Endothelial cell of umbilical vein (primary cell): ENCODE results near the gene SLC25A21. TPM values are rescaled to one million over a fixed set of nuclear protein-coding genes. Genes with fewer than 3 reads are reported as not detected.

Experiments
- BruUV-seq: library from RNA; stranded (reverse); fragments of 400-500 nt; replicated peaks from 2 replicates; lab custom pipeline; 2021; lab: Mats Ljungman, UMichigan
- CTCF ChIA-PET: fragments of 300-600, 350-600 bp; sonication (Branson Sonifier 250); formaldehyde crosslinking; loops from one replicate; lab custom pipeline; 2021; ENCODE audit warnings: antibody characterized with exemption, inconsistent platforms; lab: Charles Lee
- POLR2A ChIA-PET: fragments of 300-600, 350-600 bp; sonication (Branson Sonifier 250); formaldehyde crosslinking; loops from one replicate; lab custom pipeline; 2021; ENCODE audit warnings: antibody characterized with exemption, inconsistent platforms; lab: Charles Lee
- DNase-seq: peaks from one replicate; pipeline ENCODE4 v3.0.0-alpha.2; 2011; ENCODE audit warnings: low read depth, low spot score
- FAIRE-seq: peaks from 2 replicates; lab custom pipeline; 2011; peaks lifted over from hg19 to GRCh38; lab: Jason Lieb, UNC
- H2AFZ ChIP-seq: 2 replicates; pipeline ENCODE4 v1.6.0; 2012; ENCODE audit warnings: low read depth, low read length, control low read depth, inconsistent platforms
- H3K27ac ChIP-seq: 2 replicates; pipeline ENCODE4 v1.5.1; 2011; ENCODE audit warnings: low read depth, mild to moderate bottlenecking, control low read depth, low read length, moderate library complexity; ENCODE audit not compliant: insufficient read depth
- H3K27me3 ChIP-seq, 2 experiments: 2 replicates each; pipeline versions ENCODE4 v1.6.0 to v1.6.1; 2011; ENCODE audit warnings: low read length in 2 of 2, mixed read lengths in 1 of 2; ENCODE audit not compliant: control insufficient read depth in 2 of 2, insufficient read depth in 2 of 2
- H3K36me3 ChIP-seq, 2 experiments: 2 replicates in 1 of 2; 3 replicates in 1 of 2; pipeline ENCODE4 v1.5.1; 2011; ENCODE audit warnings: low read length in 2 of 2, mild to moderate bottlenecking in 1 of 2, moderate library complexity in 1 of 2; ENCODE audit not compliant: control insufficient read depth in 2 of 2, insufficient read depth in 2 of 2; ENCODE audit errors: extremely low read depth in 1 of 2
- H3K4me1 ChIP-seq: 3 replicates; pipeline ENCODE4 v1.5.1; 2011; ENCODE audit warnings: mild to moderate bottlenecking, low read length; ENCODE audit not compliant: control insufficient read depth, insufficient read depth; ENCODE audit errors: extremely low read depth
- H3K4me2 ChIP-seq: 2 replicates; pipeline ENCODE4 v1.6.1; 2011; ENCODE audit warnings: low read length, control low read depth, mixed read lengths; ENCODE audit not compliant: insufficient read depth
- H3K4me3 ChIP-seq, 3 experiments: fragments of 200-600 bp in 1 of 3; sonication (generic), shearing (Covaris generic) in 1 of 3; replicated peaks in 1 of 3; 2 replicates each; pipeline ENCODE4 v1.5.1; 2011 to 2016; ENCODE audit warnings: control low read depth in 3 of 3, low read length in 3 of 3, mild to moderate bottlenecking in 2 of 3, inconsistent platforms in 1 of 3, low read depth in 1 of 3, moderate library complexity in 1 of 3; ENCODE audit not compliant: insufficient read depth in 1 of 3
- H3K79me2 ChIP-seq: 2 replicates; pipeline ENCODE4 v1.6.0; 2012; ENCODE audit warnings: low read length, inconsistent platforms; ENCODE audit not compliant: control insufficient read depth, insufficient read depth
- H3K9ac ChIP-seq: replicated peaks from 2 replicates; pipeline ENCODE3; 2011; ENCODE audit warnings: low read length, control low read depth; ENCODE audit not compliant: insufficient read depth; ENCODE audit errors: extremely low read depth
- H3K9me1 ChIP-seq: replicated peaks from 3 replicates; pipeline ENCODE4 v1.6.0; 2011; ENCODE audit warnings: mild to moderate bottlenecking, low read length; ENCODE audit not compliant: control insufficient read depth, insufficient read depth; ENCODE audit errors: extremely low read depth
- H3K9me3 ChIP-seq: replicated peaks from 2 replicates; pipeline ENCODE4 v1.5.1; 2012; ENCODE audit warnings: low read length, inconsistent platforms; ENCODE audit not compliant: control insufficient read depth, insufficient read depth
- H4K20me1 ChIP-seq: replicated peaks from 2 replicates; pipeline ENCODE3; 2011; ENCODE audit warnings: mild to moderate bottlenecking, low read length; ENCODE audit not compliant: control insufficient read depth, insufficient read depth; ENCODE audit errors: extremely low read depth
- CTCF ChIP-seq, 2 donors: IDR thresholded peaks; 1 replicate in 1 of 2; 2 replicates in 1 of 2; pipeline ENCODE4 v1.5.1; 2011; ENCODE audit warnings: low read length in 2 of 2, mild to moderate bottlenecking in 2 of 2, moderate library complexity in 2 of 2, control low read depth in 1 of 2, inconsistent platforms in 1 of 2, low read depth in 1 of 2; ENCODE audit not compliant: insufficient read depth in 1 of 2; ENCODE audit errors: extremely low read depth in 1 of 2
- EZH2 ChIP-seq: IDR thresholded peaks from 2 replicates; pipeline ENCODE4 v1.6.1; 2012; ENCODE audit warnings: borderline replicate concordance, low read depth, mild to moderate bottlenecking, moderate library complexity, low read length, inconsistent platforms; ENCODE audit not compliant: severe bottlenecking
- GATA2 ChIP-seq: IDR thresholded peaks from 2 replicates; pipeline ENCODE4 v1.7.0; 2011; ENCODE audit warnings: low read depth, mild to moderate bottlenecking, moderate library complexity, mixed read lengths, low read length; ENCODE audit not compliant: insufficient read length, insufficient read depth
- MAX ChIP-seq: IDR thresholded peaks from 2 replicates; pipeline ENCODE4 v1.6.1; 2011; ENCODE audit not compliant: insufficient read depth, insufficient read length
- MYC ChIP-seq: IDR thresholded peaks from one replicate; pipeline ENCODE4 v1.6.1; 2011; ENCODE audit warnings: mild to moderate bottlenecking, low read depth, low read length
- dilution Hi-C: fragments of 300-500 bp; cut with MboI; formaldehyde crosslinking; loops from one replicate; pipeline ENCODE4 v1.15.0; 2019; ENCODE audit warnings: low sequenced_read_pairs; ENCODE audit not compliant: extremely low pct_ligation_motif_present
- intact Hi-C: fragments of 100-400 bp; cut with micrococcal nuclease; formaldehyde crosslinking; loops from one replicate; pipeline ENCODE4 v1.10.0; 2022
- polyA plus RNA-seq, 4 experiments: library from polyadenylated mRNA; depleted of rRNA in 3 of 4; stranded (reverse) in 3 of 4; unstranded in 1 of 4; fragments of >200 nt; gene quantifications; 2 replicates each; pipeline versions ENCODE4 v1.2.1 to v1.2.3, GENCODE V29; 2011 to 2012; ENCODE audit warnings: missing spikeins in 1 of 4
- total RNA-seq: library from RNA; stranded (reverse); gene quantifications from 2 replicates; pipeline ENCODE4 v1.2.3, GENCODE V29; 2021

The SLC25A21 gene
- total and polyA plus RNA-seq, 2 donors (not counting 3 experiments of a cell fraction or from before 2014, with no cell fraction given): 0.98 to 1.4 TPM

DNA sequence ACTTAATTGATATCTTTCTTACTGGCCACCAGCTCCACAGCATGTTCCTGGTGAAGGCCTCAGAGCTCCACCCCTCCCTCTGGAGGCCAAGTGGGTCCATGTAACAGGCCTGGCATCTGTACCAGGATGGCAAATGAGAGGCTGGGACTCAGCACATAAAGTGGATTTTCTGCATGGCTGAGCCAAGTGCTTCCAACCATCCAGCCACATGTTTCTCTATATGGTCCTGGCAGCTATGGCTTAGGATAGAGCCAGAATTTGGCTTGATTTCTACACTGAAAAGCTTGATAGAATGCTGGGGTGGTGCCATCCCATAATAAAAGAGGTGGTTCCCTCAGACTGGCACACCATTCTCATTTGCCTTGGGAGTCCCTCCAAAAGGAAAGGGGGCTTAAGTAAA is 416.6 kb downstream of the SLC25A21 start:
- no peak overlapping the region for H3K9ac ChIP-seq
- H3K4me3 ChIP-seq: no peak overlapping the region
- no peak overlapping the region for H3K4me2 ChIP-seq
- H3K4me1 ChIP-seq: no peaks in the 10 kb centered on the region
- ChIA-PET CTCF (interaction anchor here (2.1 kb wide), 1 partner anchor 8 kb away, joined by 10 read pairs; no protein-coding TSS in a partner anchor), POLR2A (no interaction called here)
- no peaks in the 10 kb centered on the region for H3K9me1 ChIP-seq
- H3K36me3 ChIP-seq: no peaks in the 10 kb centered on the region
- no peak for TF ChIP-seq MAX
- TF ChIP-seq MYC: no peak
- TF ChIP-seq GATA2: no peak
- no peak for TF ChIP-seq EZH2
- TF ChIP-seq CTCF (IDR thresholded peaks at IDR 0.05; ENCODE audit: extremely low read depth in 1 of 2, insufficient read depth in 1 of 2, low read depth in 1 of 2, low read length in 2 of 2): no peak
- intact Hi-C loops (loop anchor here (10.0 kb wide), 1 partner anchor 359 kb away; no protein-coding TSS in a partner anchor), dilution Hi-C loops (no loop called here)
- DNase-seq: no peak
- no peaks in the 10 kb centered on the region for H4K20me1 ChIP-seq
- H3K79me2 ChIP-seq: no peaks in the 10 kb centered on the region
- no peaks in the 10 kb centered on the region for H3K27me3 ChIP-seq
- H3K27ac ChIP-seq: no peak overlapping the region
- FAIRE-seq: no peak
- H2AFZ ChIP-seq: no peak overlapping the region
- BruUV-seq: no TSS peak
- no peaks in the 10 kb centered on the region for H3K9me3 ChIP-seq
